K562 (cell line): ENCODE measurements around the gene IL4I1. TPM values are rescaled to one million over a fixed set of nuclear protein-coding genes. Genes with fewer than 3 reads are reported as not detected.
A peak's percentile ranks its signal among the peaks of the same experiment; 100 is the strongest.

Source experiments
- DPF2 ChIP-seq: fragments of 450-650 bp; IDR thresholded peaks from 2 replicates; pipeline ENCODE4 v1.6.1; 2016
- ETV6 ChIP-seq, 3 experiments: fragments of 150-350 bp in 1 of 3; sonication (generic) in 1 of 3; formaldehyde crosslinking in 1 of 3; IDR thresholded peaks; 2 replicates each; pipeline versions ENCODE4 v1.6.1 to v1.8.0; 2014 to 2022; ENCODE audit warnings: borderline replicate concordance in 2 of 3, low read depth in 2 of 3, antibody characterized with exemption in 1 of 3, low read length in 1 of 3, mild to moderate bottlenecking in 1 of 3, missing genetic modification reagents in 1 of 3
- GABPA ChIP-seq: fragments of 200-800 bp; sonication (Bioruptor generic); conservative IDR thresholded peaks from 2 replicates; pipeline ENCODE4 v1.6.1; 2016; ENCODE audit warnings: low read depth, missing genetic modification characterization, missing compliant biosample characterization
- GATA2 ChIP-seq: sonication (generic); formaldehyde crosslinking; IDR thresholded peaks from 2 replicates; pipeline ENCODE4 v1.4.0; 2020; ENCODE audit warnings: mild to moderate bottlenecking, missing genetic modification reagents
- PTTG1 ChIP-seq: fragments of 450-650 bp; IDR thresholded peaks from 2 replicates; pipeline ENCODE4 v1.6.1; 2016; ENCODE audit warnings: low read depth, mild to moderate bottlenecking, missing genetic modification characterization, missing compliant biosample characterization
- RAD21 ChIP-seq, 2 experiments: fragments of 250-450 bp in 1 of 2; fragments of 450-650 bp in 1 of 2; sonication (Bioruptor Pico) in 1 of 2; formaldehyde crosslinking in 1 of 2; IDR thresholded peaks in 1 of 2; conservative IDR thresholded peaks in 1 of 2; 2 replicates each; pipeline versions ENCODE4 v1.4.0 to v1.8.0; 2020 to 2022; ENCODE audit warnings: mild to moderate bottlenecking in 2 of 2, moderate library complexity in 1 of 2
- SMC3 ChIP-seq: conservative IDR thresholded peaks from 2 replicates; pipeline ENCODE4 v1.6.1; 2011; ENCODE audit warnings: low read depth, low read length, improper control_type of control experiment; ENCODE audit not compliant: insufficient read depth
- SPI1 ChIP-seq: IDR thresholded peaks from 2 replicates; pipeline ENCODE4 v1.6.1; 2011; ENCODE audit warnings: low read depth, low read length, control low read depth, borderline replicate concordance
- SRF ChIP-seq, 2 experiments: fragments of 250-450, 450-650 bp in 1 of 2; sonication (Bioruptor Pico) in 1 of 2; sonication (generic) in 1 of 2; formaldehyde crosslinking; IDR thresholded peaks; 2 replicates each; pipeline versions ENCODE4 v1.5.0 to v1.5.1; 2020 to 2022; ENCODE audit warnings: mild to moderate bottlenecking in 1 of 2, missing genetic modification reagents in 1 of 2
- SUPT5H ChIP-seq: fragments of 450-650 bp; IDR thresholded peaks from 2 replicates; pipeline ENCODE4 v1.6.1; 2016
- ZKSCAN1 ChIP-seq: fragments of 150-350 bp; IDR thresholded peaks from 2 replicates; pipeline ENCODE4 v1.6.1; 2016; ENCODE audit warnings: low read depth, low read length
- ZNF778 ChIP-seq: fragments of 450-650 bp; formaldehyde crosslinking; IDR thresholded peaks from 2 replicates; pipeline ENCODE4 v1.4.0; 2020; ENCODE audit warnings: mild to moderate bottlenecking, moderate library complexity
- ZSCAN32 ChIP-seq: fragments of 450-650 bp; formaldehyde crosslinking; IDR thresholded peaks from 2 replicates; pipeline ENCODE4 v1.4.0; 2020; ENCODE audit warnings: mild to moderate bottlenecking, moderate library complexity
- polyA plus RNA-seq, 8 experiments: library from polyadenylated mRNA; depleted of rRNA in 4 of 8; stranded (reverse) in 5 of 8; unstranded in 3 of 8; fragments of >200 nt; fragmentation: Nextera tagmentation in 2 of 8; fragmentation: Illumina TruSeq in 1 of 8; extraction: Ambion mirVana in 2 of 8; extraction: Trizol in 1 of 8; gene quantifications; 2 replicates each; pipeline versions ENCODE4 v1.2.1 to v1.2.3, GENCODE V29; 2011 to 2014; ENCODE audit warnings: inconsistent platforms in 1 of 8, missing spikeins in 1 of 8
- total RNA-seq, 7 experiments: library from RNA; depleted of rRNA in 6 of 7; stranded (reverse); fragments of >200 nt in 6 of 7; fragmentation: Illumina TruSeq in 2 of 7; extraction: Trizol in 2 of 7; gene quantifications; 2 replicates each; pipeline versions ENCODE4 v1.2.1 to v1.2.3, GENCODE V29; 2011 to 2021; ENCODE audit warnings: low replicate concordance in 1 of 7
- TF ChIP-seq, protein P1 (sequence below): fragments of 200-800 bp; sonication (Bioruptor generic); IDR thresholded peaks from 2 replicates; pipeline ENCODE4 v1.6.1; 2017; ENCODE audit warnings: missing genetic modification characterization, missing compliant biosample characterization
- TF ChIP-seq, protein P2 (sequence below): sonication (generic); formaldehyde crosslinking; IDR thresholded peaks from 2 replicates; pipeline ENCODE4 v1.8.0; 2023; ENCODE audit warnings: missing genetic modification reagents, mild to moderate bottlenecking, borderline replicate concordance
- TF ChIP-seq, protein P3 (sequence below): fragments of 250-450 bp; sonication (Bioruptor Pico); IDR thresholded peaks from 2 replicates; pipeline ENCODE4 v1.9.0; 2021; ENCODE audit warnings: mild to moderate bottlenecking, inconsistent platforms
- TF ChIP-seq, protein P4 (sequence below): fragments of 250-450 bp; sonication (Bioruptor Pico); IDR thresholded peaks from 2 replicates; pipeline ENCODE4 v1.8.0; 2022; ENCODE audit warnings: moderate library complexity, mild to moderate bottlenecking, inconsistent platforms

IL4I1 gene
- total and polyA plus RNA-seq, 9 of the 15 experiments (the other 6 are each of a cell fraction or from before 2014, with no cell fraction given), result 0.06 to 0.95 (median 0.43) TPM; not detected in 2

DNA sequence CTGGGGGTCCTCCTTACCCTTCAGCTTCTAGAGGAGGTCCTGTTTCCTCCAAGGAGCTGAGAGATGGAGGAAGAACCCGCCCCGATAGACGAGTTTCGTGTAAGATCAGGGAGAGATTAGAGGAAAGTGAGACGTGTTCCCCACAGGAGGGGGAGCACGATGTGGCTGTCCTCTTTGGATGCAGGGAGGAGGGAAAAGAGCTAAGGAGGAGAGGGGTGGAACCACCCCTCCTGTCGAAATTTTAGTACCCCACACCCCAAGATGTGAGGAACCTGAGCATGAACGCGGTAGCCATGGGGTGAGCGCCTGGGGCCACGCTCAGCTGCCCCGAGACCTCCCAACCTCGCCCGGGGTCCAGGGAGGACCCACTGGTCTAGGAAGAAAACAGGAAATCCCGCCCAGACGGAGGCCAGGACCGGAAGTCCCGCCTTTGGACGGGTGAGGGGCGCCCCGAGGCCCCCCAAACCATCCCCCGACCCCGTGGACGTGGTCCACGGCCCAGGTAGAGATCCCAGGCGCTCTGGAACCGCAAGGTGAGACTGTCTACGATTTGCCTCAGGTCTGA is 20.7 kb downstream of the IL4I1 start (continued):
- TF ChIP-seq DPF2 (no peak; the same call in 1 of the 2 replicates), GATA2 (CRISPR knock-in tag) (no peak), SRF (CRISPR knock-in tag; IDR thresholded peaks at IDR 0.05) (peak in 1 of 2 experiments; percentile 87; a peak in 1 of 4 replicates), ETV6 (IDR thresholded peaks at IDR 0.05; ENCODE audit: borderline replicate concordance in 1 of 2, low read depth in 2 of 2, low read length in 1 of 2) (peak; percentile 19 to 51; a peak in 1 of 4 replicates), ETV6 (CRISPR knock-in tag; IDR thresholded peaks at IDR 0.05; ENCODE audit: borderline replicate concordance) (no peak), SPI1 (peak; percentile 48; the same call in 1 of the 2 replicates), ZNF778 (CRISPR knock-in tag) (no peak), ZKSCAN1 (0 out of 2 replicates have a peak, but pooled peaks have one; percentile 9), SUPT5H (no peak), GABPA (tag) (peak; percentile 96), ZSCAN32 (CRISPR knock-in tag) (no peak), PTTG1 (no peak), SMC3 (no peak), RAD21 (CRISPR knock-in tag; conservative IDR thresholded peaks at IDR 0.05 in 1 of 2, IDR thresholded peaks at IDR 0.05 in 1 of 2) (0 out of 4 replicates have a peak, but pooled peaks of 1 of the 2 experiments have one; percentile 3)
- TF ChIP-seq, protein P1, sequence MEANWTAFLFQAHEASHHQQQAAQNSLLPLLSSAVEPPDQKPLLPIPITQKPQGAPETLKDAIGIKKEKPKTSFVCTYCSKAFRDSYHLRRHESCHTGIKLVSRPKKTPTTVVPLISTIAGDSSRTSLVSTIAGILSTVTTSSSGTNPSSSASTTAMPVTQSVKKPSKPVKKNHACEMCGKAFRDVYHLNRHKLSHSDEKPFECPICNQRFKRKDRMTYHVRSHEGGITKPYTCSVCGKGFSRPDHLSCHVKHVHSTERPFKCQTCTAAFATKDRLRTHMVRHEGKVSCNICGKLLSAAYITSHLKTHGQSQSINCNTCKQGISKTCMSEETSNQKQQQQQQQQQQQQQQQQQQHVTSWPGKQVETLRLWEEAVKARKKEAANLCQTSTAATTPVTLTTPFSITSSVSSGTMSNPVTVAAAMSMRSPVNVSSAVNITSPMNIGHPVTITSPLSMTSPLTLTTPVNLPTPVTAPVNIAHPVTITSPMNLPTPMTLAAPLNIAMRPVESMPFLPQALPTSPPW (CRISPR knock-in tag), result no peak
- TF ChIP-seq, protein P2, sequence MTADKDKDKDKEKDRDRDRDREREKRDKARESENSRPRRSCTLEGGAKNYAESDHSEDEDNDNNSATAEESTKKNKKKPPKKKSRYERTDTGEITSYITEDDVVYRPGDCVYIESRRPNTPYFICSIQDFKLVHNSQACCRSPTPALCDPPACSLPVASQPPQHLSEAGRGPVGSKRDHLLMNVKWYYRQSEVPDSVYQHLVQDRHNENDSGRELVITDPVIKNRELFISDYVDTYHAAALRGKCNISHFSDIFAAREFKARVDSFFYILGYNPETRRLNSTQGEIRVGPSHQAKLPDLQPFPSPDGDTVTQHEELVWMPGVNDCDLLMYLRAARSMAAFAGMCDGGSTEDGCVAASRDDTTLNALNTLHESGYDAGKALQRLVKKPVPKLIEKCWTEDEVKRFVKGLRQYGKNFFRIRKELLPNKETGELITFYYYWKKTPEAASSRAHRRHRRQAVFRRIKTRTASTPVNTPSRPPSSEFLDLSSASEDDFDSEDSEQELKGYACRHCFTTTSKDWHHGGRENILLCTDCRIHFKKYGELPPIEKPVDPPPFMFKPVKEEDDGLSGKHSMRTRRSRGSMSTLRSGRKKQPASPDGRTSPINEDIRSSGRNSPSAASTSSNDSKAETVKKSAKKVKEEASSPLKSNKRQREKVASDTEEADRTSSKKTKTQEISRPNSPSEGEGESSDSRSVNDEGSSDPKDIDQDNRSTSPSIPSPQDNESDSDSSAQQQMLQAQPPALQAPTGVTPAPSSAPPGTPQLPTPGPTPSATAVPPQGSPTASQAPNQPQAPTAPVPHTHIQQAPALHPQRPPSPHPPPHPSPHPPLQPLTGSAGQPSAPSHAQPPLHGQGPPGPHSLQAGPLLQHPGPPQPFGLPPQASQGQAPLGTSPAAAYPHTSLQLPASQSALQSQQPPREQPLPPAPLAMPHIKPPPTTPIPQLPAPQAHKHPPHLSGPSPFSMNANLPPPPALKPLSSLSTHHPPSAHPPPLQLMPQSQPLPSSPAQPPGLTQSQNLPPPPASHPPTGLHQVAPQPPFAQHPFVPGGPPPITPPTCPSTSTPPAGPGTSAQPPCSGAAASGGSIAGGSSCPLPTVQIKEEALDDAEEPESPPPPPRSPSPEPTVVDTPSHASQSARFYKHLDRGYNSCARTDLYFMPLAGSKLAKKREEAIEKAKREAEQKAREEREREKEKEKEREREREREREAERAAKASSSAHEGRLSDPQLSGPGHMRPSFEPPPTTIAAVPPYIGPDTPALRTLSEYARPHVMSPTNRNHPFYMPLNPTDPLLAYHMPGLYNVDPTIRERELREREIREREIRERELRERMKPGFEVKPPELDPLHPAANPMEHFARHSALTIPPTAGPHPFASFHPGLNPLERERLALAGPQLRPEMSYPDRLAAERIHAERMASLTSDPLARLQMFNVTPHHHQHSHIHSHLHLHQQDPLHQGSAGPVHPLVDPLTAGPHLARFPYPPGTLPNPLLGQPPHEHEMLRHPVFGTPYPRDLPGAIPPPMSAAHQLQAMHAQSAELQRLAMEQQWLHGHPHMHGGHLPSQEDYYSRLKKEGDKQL, result no peak
- TF ChIP-seq, protein P3, sequence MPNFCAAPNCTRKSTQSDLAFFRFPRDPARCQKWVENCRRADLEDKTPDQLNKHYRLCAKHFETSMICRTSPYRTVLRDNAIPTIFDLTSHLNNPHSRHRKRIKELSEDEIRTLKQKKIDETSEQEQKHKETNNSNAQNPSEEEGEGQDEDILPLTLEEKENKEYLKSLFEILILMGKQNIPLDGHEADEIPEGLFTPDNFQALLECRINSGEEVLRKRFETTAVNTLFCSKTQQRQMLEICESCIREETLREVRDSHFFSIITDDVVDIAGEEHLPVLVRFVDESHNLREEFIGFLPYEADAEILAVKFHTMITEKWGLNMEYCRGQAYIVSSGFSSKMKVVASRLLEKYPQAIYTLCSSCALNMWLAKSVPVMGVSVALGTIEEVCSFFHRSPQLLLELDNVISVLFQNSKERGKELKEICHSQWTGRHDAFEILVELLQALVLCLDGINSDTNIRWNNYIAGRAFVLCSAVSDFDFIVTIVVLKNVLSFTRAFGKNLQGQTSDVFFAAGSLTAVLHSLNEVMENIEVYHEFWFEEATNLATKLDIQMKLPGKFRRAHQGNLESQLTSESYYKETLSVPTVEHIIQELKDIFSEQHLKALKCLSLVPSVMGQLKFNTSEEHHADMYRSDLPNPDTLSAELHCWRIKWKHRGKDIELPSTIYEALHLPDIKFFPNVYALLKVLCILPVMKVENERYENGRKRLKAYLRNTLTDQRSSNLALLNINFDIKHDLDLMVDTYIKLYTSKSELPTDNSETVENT (CRISPR knock-in tag), result no peak
- TF ChIP-seq, protein P4, sequence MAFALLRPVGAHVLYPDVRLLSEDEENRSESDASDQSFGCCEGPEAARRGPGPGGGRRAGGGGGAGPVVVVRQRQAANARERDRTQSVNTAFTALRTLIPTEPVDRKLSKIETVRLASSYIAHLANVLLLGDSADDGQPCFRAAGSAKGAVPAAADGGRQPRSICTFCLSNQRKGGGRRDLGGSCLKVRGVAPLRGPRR (CRISPR knock-in tag), result no peak
